ENCODE data around the gene NACC2. TPM values are rescaled to one million over a fixed set of nuclear protein-coding genes. Genes with fewer than 3 reads are reported as not detected.

Gene NACC2
- polyA plus RNA-seq, 1 of the 3 experiments (the other 2 are of a cell fraction) = 22.1 TPM

DNA sequence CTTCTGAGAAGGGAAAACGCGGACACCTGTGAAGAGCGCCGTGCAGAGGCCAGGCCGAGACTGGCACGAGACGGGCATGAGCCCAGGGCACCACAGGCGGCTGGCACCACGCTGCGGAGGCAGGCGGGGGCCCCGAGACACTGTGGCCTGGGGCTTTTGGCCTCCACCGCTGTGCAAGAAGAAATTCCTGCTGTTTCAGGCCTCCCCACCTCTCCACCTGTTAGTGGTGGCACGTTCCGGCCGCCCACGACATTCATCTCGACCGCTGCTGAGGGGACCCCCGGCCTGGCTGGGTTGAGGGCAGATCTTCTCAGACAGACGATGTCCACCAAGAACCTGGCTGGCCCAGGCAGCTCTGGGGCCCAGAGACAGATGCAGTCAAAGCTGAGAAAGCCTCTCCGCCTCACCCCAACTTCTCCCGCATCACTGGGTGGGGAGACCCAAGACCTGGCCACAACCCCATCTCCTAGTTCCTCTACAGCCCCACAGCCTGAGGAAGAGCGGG, 11.5 kb downstream of the NACC2 start (continued):
- TF ChIP-seq, protein P1, sequence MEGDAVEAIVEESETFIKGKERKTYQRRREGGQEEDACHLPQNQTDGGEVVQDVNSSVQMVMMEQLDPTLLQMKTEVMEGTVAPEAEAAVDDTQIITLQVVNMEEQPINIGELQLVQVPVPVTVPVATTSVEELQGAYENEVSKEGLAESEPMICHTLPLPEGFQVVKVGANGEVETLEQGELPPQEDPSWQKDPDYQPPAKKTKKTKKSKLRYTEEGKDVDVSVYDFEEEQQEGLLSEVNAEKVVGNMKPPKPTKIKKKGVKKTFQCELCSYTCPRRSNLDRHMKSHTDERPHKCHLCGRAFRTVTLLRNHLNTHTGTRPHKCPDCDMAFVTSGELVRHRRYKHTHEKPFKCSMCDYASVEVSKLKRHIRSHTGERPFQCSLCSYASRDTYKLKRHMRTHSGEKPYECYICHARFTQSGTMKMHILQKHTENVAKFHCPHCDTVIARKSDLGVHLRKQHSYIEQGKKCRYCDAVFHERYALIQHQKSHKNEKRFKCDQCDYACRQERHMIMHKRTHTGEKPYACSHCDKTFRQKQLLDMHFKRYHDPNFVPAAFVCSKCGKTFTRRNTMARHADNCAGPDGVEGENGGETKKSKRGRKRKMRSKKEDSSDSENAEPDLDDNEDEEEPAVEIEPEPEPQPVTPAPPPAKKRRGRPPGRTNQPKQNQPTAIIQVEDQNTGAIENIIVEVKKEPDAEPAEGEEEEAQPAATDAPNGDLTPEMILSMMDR (IDR thresholded peaks at IDR 0.05) = no peak

DNA sequence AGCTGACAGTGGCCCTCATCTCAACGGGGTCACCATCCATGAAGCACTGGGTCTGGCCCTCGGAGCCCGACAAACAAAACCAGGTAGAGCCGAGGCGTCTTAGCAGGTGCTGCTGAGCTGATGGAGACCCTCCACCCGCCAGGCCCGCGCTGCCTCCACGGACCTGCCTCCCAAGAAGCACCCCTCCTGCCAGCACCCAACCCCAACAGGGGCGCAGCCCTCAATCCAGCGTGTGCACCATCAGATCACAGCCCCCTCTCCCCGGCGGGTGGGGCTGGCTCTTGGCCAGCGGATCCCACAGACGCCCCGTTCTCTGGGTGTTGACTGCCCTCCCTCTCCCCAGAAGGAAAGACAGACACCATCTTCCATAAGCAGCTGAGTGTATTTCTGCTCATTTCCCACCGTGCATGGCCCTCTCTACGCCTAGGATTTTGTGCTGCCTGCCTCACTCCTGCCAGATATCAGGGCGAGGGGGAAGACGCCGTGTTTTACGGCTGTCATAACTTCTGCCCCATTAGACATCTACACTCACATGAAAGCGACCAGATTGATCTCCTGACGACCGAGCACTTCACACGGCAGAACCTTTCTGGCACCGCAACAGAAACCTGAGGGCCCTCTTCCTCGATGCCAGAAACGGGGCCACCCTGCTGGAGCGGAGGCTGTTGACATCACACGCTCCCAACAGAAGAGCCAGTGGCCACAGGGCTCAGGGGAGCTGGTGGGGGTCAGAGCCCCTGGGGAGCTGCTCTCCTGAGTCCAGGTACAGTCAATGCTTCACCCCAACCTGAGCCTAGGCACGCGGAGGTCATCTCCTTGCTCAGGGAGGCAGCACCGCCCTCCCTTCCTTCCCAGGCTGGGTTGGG, 12.4 kb downstream of the NACC2 start:
- peak; percentile 34 for DNase-seq
- no peaks in the 10 kb centered on the region for H3F3A ChIP-seq (replicated peaks; ENCODE audit: insufficient read depth)
- H3K79me2 ChIP-seq (ENCODE audit: insufficient read depth) = peaks cover 71% of the 10 kb centered on the region
- H3K4me1 ChIP-seq (ENCODE audit: control insufficient read depth in 1 of 2, insufficient read depth in 2 of 2, low read depth in 1 of 2, low read length in 1 of 2) = peaks cover 0 to 27% of the 10 kb centered on the region in 2 experiments; a peak in 1 of 4 replicates
- H3K9me3 ChIP-seq = no peaks in the 10 kb centered on the region
- WGBS (ENCODE audit: low lambda C conversion rate) = 91% methylated on average over 20 of the region's 34 CpGs
- POLR2A ChIA-PET = no interaction called here
- no peak overlapping the region for H2AFZ ChIP-seq (ENCODE audit: low read depth)
- H3K36me3 ChIP-seq (replicated peaks in 1 of 2; ENCODE audit: control insufficient read depth in 1 of 2, insufficient read depth in 2 of 2, low read length in 1 of 2) = peaks cover 0 to 8% of the 10 kb centered on the region in 2 experiments
- no peak overlapping the region for H3K27ac ChIP-seq (ENCODE audit: low read depth in 2 of 2, low read length in 1 of 2)
- no peaks in the 10 kb centered on the region for H3K27me3 ChIP-seq (ENCODE audit: insufficient read depth)
- CTCF ChIA-PET = interaction anchor here (1.7 to 2.1 kb wide), 2 partner anchors 40 to 115 kb away, joined by 6 to 10 read pairs; no protein-coding TSS in a partner anchor
- H3K9me2 ChIP-seq = no peaks in the 10 kb centered on the region
- no peak overlapping the region for H3K9ac ChIP-seq
- TF ChIP-seq, protein P2, sequence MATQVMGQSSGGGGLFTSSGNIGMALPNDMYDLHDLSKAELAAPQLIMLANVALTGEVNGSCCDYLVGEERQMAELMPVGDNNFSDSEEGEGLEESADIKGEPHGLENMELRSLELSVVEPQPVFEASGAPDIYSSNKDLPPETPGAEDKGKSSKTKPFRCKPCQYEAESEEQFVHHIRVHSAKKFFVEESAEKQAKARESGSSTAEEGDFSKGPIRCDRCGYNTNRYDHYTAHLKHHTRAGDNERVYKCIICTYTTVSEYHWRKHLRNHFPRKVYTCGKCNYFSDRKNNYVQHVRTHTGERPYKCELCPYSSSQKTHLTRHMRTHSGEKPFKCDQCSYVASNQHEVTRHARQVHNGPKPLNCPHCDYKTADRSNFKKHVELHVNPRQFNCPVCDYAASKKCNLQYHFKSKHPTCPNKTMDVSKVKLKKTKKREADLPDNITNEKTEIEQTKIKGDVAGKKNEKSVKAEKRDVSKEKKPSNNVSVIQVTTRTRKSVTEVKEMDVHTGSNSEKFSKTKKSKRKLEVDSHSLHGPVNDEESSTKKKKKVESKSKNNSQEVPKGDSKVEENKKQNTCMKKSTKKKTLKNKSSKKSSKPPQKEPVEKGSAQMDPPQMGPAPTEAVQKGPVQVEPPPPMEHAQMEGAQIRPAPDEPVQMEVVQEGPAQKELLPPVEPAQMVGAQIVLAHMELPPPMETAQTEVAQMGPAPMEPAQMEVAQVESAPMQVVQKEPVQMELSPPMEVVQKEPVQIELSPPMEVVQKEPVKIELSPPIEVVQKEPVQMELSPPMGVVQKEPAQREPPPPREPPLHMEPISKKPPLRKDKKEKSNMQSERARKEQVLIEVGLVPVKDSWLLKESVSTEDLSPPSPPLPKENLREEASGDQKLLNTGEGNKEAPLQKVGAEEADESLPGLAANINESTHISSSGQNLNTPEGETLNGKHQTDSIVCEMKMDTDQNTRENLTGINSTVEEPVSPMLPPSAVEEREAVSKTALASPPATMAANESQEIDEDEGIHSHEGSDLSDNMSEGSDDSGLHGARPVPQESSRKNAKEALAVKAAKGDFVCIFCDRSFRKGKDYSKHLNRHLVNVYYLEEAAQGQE (IDR thresholded peaks at IDR 0.05; ENCODE audit: low read depth, low read length) = no peak
- TF ChIP-seq CHD2 (IDR thresholded peaks at IDR 0.05; ENCODE audit: low read length, partially characterized antibody) = no peak
- TF ChIP-seq GATA2 (CRISPR knock-in tag; IDR thresholded peaks at IDR 0.05) = no peak
- no peak for TF ChIP-seq MXI1 (IDR thresholded peaks at IDR 0.05; ENCODE audit: low read depth, low read length)
- TF ChIP-seq TCF12 (IDR thresholded peaks at IDR 0.05) = no peak
- no peak for TF ChIP-seq JUND (IDR thresholded peaks at IDR 0.05)
- TF ChIP-seq EP300 (IDR thresholded peaks at IDR 0.05; ENCODE audit: borderline replicate concordance in 1 of 2, low read depth in 1 of 2, low read length in 1 of 2) = no peak
- no peak overlapping the region for H3K4me2 ChIP-seq
- H4K20me1 ChIP-seq (ENCODE audit: insufficient read depth) = peaks cover 97% of the 10 kb centered on the region
- H3K4me3 ChIP-seq (ENCODE audit: low read depth in 2 of 2, low read length in 1 of 2) = no peak overlapping the region
